Chondrocyte (in vitro differentiated cells): ENCODE results near the gene ADGRV1. TPM values are rescaled to one million over a fixed set of nuclear protein-coding genes. Genes with fewer than 3 reads are reported as not detected.
"Not testable (repeated sequence)": the region's sequence is repeated elsewhere in the genome, so short reads cannot be mapped to it uniquely, and the experiment has no call there.

Experiments used
- DNase-seq: peaks from one replicate; pipeline ENCODE4 v3.0.0; 2021; ENCODE audit warnings: mixed read lengths, low spot score
- H3K27ac Mint-ChIP-seq: one replicate; pipeline ENCODE4 v1.8.0; 2021; ENCODE audit warnings: mild to moderate bottlenecking, moderate library complexity, mixed read lengths; ENCODE audit not compliant: unreplicated experiment
- H3K27me3 Mint-ChIP-seq: 2 replicates; pipeline ENCODE4 v1.8.0; 2021; ENCODE audit warnings: low read depth, mixed read lengths
- H3K36me3 Mint-ChIP-seq: 2 replicates; pipeline ENCODE4 v1.8.0; 2021; ENCODE audit warnings: low read depth, mixed read lengths
- H3K4me1 Mint-ChIP-seq: 2 replicates; pipeline ENCODE4 v1.8.0; 2021; ENCODE audit warnings: low read depth, mild to moderate bottlenecking, mixed read lengths
- H3K4me3 Mint-ChIP-seq: one replicate; pipeline ENCODE4 v1.8.0; 2021; ENCODE audit warnings: mild to moderate bottlenecking, moderate library complexity, mixed read lengths; ENCODE audit not compliant: unreplicated experiment
- H3K9me3 Mint-ChIP-seq: 2 replicates; pipeline ENCODE4 v1.8.0; 2021; ENCODE audit warnings: low read depth, mixed read lengths
- total RNA-seq: library from RNA; stranded (reverse); gene quantifications from 3 replicates; pipeline ENCODE4 v1.2.1, GENCODE V29; 2021
- TF ChIP-seq, protein P1 (sequence below): fragments of 200-600 bp; sonication (generic); IDR thresholded peaks from 2 replicates; pipeline ENCODE4 v1.5.0; 2021; ENCODE audit warnings: antibody characterized with exemption, mild to moderate bottlenecking, moderate library complexity

Gene ADGRV1
- total RNA-seq, 1 donor from 2014 or later, result 1.5 TPM

DNA sequence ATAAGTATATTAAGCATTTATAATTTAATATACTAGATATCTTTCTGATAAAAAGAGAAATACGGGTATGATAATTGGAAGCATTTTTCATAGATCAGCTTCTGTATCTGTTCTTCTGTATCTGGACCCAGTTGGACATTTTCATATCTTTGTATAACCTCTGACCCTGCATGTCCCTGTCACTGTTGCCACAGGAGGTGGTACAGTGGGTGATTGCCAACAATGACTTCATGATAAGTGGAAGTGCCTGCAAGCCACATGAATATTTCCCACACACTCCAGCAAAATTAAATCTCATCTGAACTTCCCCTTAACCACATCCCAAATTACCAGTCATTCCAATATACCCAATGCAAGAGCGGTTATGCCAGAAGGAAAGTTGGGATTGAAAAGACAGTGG is 448.1 kb downstream of the ADGRV1 start:
- H3K9me3 Mint-ChIP-seq, result no peaks in the 10 kb centered on the region

DNA sequence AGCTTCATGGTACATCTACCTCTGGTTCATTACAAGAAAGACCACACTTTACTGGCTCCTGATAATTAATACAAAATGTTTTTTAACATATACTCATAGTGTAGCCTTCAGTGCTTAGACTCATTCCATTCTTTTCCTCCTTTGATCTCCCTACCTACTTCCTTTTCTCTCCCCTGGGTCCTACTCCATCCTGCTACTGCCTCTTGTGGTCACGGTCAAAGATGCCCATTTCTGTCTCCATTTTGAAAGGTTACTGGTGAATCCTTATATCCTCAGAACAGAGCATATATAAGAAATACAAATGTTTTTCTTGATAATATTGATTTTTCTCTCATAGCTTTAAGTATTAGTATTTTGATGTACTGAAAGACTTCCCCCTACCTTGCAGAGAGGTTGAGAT is 448.7 kb downstream of the ADGRV1 start:
- Mint-ChIP-seq H3K27ac (no peak overlapping the region), H3K4me1 (no peaks in the 10 kb centered on the region), H3K27me3 (no peaks in the 10 kb centered on the region), H3K4me3 (no peak overlapping the region), H3K9me3 (no peaks in the 10 kb centered on the region), H3K36me3 (peaks cover 2% of the 10 kb centered on the region)
- TF ChIP-seq, protein P1, sequence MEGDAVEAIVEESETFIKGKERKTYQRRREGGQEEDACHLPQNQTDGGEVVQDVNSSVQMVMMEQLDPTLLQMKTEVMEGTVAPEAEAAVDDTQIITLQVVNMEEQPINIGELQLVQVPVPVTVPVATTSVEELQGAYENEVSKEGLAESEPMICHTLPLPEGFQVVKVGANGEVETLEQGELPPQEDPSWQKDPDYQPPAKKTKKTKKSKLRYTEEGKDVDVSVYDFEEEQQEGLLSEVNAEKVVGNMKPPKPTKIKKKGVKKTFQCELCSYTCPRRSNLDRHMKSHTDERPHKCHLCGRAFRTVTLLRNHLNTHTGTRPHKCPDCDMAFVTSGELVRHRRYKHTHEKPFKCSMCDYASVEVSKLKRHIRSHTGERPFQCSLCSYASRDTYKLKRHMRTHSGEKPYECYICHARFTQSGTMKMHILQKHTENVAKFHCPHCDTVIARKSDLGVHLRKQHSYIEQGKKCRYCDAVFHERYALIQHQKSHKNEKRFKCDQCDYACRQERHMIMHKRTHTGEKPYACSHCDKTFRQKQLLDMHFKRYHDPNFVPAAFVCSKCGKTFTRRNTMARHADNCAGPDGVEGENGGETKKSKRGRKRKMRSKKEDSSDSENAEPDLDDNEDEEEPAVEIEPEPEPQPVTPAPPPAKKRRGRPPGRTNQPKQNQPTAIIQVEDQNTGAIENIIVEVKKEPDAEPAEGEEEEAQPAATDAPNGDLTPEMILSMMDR, result no peak
- no peak for DNase-seq

More for the DNA sequence above, 448.1 kb downstream of the ADGRV1 start:
- Mint-ChIP-seq H3K4me3 (no peak overlapping the region), H3K27ac (no peak overlapping the region), H3K27me3 (no peaks in the 10 kb centered on the region), H3K4me1 (no peaks in the 10 kb centered on the region), H3K36me3 (peaks cover 2% of the 10 kb centered on the region)
- no peak for DNase-seq
- TF ChIP-seq, protein P1, result no peak

DNA sequence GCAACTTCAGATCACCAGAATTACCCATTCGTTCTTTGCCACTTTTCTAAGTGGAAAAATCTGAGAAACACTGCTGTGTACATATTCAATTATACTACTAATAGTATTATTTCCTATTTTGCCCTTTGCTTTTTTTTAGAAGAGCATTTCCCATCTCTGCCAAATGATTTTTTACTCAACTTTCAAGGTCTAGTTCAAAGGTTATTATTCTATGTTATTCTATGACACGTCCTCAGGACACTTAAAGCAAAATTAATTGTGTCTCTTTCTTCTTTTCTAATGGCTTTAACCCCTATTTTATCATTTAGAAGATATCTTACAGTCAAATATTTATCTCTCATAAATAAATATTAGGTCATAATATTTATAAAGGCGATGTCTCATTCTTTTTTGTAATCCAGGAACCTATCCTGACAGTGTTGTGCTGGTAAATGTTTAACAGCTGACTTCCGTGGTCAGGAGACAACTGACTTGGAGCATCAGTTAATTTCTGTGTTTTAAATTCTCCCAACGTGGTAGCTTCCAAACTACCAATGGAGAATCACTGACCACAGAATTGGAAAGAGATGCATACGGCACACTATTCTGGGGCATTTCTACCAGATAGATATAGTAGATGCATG is 449.3 kb downstream of the ADGRV1 start:
- H3K27me3 Mint-ChIP-seq, result no peaks in the 10 kb centered on the region
- H3K27ac Mint-ChIP-seq, result no peak overlapping the region
- H3K4me3 Mint-ChIP-seq, result no peak overlapping the region
- DNase-seq, result no peak
- TF ChIP-seq, protein P1, result no peak
- H3K4me1 Mint-ChIP-seq, result no peaks in the 10 kb centered on the region
- peaks cover 2% of the 10 kb centered on the region for H3K36me3 Mint-ChIP-seq
- peaks cover 2% of the 10 kb centered on the region for H3K9me3 Mint-ChIP-seq

DNA sequence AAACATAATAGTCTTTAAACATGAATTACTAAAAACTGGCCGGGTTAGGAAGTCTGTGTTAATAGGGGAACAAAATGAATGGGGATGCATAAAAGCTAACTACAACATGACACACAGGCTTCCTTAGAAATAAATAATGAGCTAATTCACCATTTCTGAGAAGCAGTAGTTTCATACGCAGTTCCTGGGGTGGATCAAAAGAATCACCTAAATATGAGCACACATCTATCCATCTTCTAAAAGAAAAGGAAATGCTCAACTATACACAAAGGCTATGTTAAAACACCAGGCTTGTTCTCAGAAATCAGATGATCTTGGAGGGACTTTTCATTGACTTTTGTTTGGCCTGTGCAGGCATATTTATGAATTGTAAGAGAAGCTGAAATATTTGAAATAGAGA is 451.5 kb downstream of the ADGRV1 start:
- peaks cover 19% of the 10 kb centered on the region for H3K9me3 Mint-ChIP-seq

DNA sequence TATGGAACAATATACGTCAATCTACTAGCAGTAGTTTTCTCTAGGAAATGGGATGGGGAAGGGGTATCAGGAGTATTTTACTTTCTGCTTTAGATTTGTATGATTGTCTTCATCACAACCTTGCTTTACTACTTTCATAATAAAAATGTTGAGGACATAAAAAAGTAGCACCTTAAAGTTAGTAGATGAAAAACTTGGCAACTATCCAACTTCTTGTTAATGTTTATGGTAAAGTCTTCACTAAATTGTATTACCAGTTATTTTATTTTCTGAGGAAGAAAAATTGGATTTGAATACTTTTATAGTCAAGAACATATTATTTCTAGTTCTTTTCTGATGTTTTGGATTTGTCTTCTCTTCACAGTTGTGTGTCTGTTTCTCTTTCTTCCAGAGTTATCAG is 452.4 kb downstream of the ADGRV1 start:
- Mint-ChIP-seq H3K4me1 (no peaks in the 10 kb centered on the region), H3K27ac (no peak overlapping the region), H3K27me3 (no peaks in the 10 kb centered on the region), H3K36me3 (peaks cover 9% of the 10 kb centered on the region), H3K9me3 (peaks cover 26% of the 10 kb centered on the region), H3K4me3 (no peak overlapping the region)
- no peak for DNase-seq
- TF ChIP-seq, protein P1, result no peak

More for the DNA sequence above, 451.5 kb downstream of the ADGRV1 start:
- Mint-ChIP-seq H3K4me1 (no peaks in the 10 kb centered on the region), H3K27ac (no peak overlapping the region), H3K36me3 (peaks cover 8% of the 10 kb centered on the region), H3K4me3 (no peak overlapping the region), H3K27me3 (no peaks in the 10 kb centered on the region)
- TF ChIP-seq, protein P1, result no peak
- no peak for DNase-seq

DNA sequence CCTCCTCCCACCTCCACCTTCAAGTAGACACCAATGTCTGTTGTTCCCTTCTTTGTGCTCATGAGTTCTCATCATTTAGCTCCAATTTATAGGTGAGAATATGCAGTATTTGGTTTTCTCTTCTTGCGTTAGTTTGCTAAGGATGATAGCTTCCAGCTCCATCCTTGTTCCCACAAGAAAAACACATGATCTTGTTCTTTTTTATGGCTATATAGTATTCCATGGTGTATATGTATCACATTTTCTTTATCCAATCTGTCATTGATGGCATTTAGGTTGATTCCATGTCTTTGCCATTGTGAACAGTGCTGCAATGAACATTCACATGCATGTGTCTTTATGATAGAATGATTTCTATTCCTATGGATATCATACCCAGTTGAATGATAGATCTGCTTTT is 454.3 kb downstream of the ADGRV1 start:
- H3K27me3 Mint-ChIP-seq, H3K4me1 Mint-ChIP-seq, DNase-seq, H3K36me3 Mint-ChIP-seq, H3K4me3 Mint-ChIP-seq, H3K27ac Mint-ChIP-seq: not testable (repeated sequence)
- peaks cover 26% of the 10 kb centered on the region for H3K9me3 Mint-ChIP-seq
